Right lobe of liver (tissue), 4 donors: ENCODE data around the gene SP7.

ENCODE experiments used
- CTCF ChIP-seq, 4 donors: fragments of 200-600 bp in 3 of 4; fragments of 450-650 bp in 1 of 4; IDR thresholded peaks; one replicate each; pipeline versions ENCODE4 v1.5.1 to v1.8.0; 2016 to 2022; ENCODE audit warnings: antibody characterized with exemption in 4 of 4, mild to moderate bottlenecking in 2 of 4
- POLR2A ChIP-seq: fragments of 450-650 bp; IDR thresholded peaks from one replicate; pipeline ENCODE4 v1.6.1; 2017; ENCODE audit warnings: antibody characterized with exemption, mild to moderate bottlenecking
- donor health status: DM: no; HTN: no; CAD: no.
- donor health status: DM: no; HTN: no; CAD: no.
- donor health status: DM: no; HTN: yes; CAD: no.

GRCh38 chr12:53378222-53378621 is 42.1 kb upstream of the SP7 start:
- TF ChIP-seq CTCF (IDR thresholded peaks at IDR 0.05) (no peak), POLR2A (no peak)
